ENCODE data around the gene PLA2G2F. TPM values are rescaled to one million over a fixed set of nuclear protein-coding genes. Genes with fewer than 3 reads are reported as not detected.
A peak's percentile ranks its signal among the peaks of the same experiment; 100 is the strongest.
"Not testable (repeated sequence)": the region's sequence is repeated elsewhere in the genome, so short reads cannot be mapped to it uniquely, and the experiment has no call there.

PLA2G2F gene
- total and polyA plus RNA-seq, 5 donors = not detected

DNA sequence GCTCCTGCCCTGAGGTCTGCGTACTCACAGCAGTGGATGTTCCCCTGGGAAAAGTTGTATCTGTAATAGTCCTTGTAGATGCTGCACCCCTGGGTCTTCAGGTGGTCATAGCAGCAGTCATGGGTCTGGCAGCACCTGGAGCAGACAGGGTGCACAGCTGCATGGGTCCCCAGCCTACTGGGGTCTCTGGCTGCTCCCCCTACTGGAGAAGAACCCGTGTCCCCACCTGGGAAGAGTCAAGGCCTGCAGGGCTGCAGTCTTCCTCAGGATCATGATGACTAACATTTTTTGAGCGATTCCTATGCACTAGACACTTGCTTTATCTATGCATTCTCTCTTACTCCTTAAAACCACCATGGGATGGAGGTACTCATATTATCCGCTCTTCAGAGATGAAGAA lies 23.6 kb upstream of the PLA2G2F start:
- Histone ChIP-seq H3K4me3 (ENCODE audit: low read length) (no peak overlapping the region), H3K9me3 (ENCODE audit: control insufficient read depth, low read length) (no peaks in the 10 kb centered on the region), H3K27ac (ENCODE audit: low read length) (no peak overlapping the region), H3K27me3 (ENCODE audit: control insufficient read depth, insufficient read depth) (no peaks in the 10 kb centered on the region), H3K4me1 (ENCODE audit: control insufficient read depth, insufficient read depth, low read length) (no peaks in the 10 kb centered on the region)
- whole genome bisulfite sequencing = 79% methylated on average over 4 of the region's 4 CpGs
- no peak for ATAC-seq
- no peak for DNase-seq
- intact Hi-C loops (cut with DNase I) = no loop called here

DNA sequence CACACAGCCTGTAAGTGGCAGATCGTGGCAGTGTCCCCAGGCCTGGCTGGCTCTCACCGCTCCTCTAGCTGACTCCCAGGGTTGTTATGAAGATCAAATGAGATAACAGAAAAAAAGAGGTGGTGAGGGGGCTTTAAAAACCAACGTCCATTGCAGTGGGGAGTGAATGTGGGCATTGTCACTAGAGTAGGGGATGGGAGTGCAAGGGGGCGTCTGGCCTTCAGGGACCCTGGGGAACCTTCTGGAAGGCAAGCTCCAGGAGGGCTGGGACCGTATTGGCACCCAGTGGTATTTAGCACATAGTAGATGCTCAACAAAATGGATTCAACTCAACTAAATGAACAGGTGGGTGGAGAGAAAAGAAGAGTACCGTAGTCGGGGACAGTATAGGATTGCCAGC lies 23.2 kb upstream of the PLA2G2F start:
- Histone ChIP-seq H3K27ac (ENCODE audit: low read length) (no peak overlapping the region), H3K4me1 (ENCODE audit: control insufficient read depth, insufficient read depth, low read length) (no peaks in the 10 kb centered on the region), H3K27me3 (ENCODE audit: control insufficient read depth, insufficient read depth) (no peaks in the 10 kb centered on the region), H3K4me3 (ENCODE audit: low read length) (no peak overlapping the region), H3K9me3 (ENCODE audit: control insufficient read depth, low read length) (no peaks in the 10 kb centered on the region)
- 81% methylated on average over 7 of the region's 7 CpGs for WGBS
- DNase-seq (no peak), ATAC-seq (no peak)
- intact Hi-C loops (cut with DNase I) = no loop called here

DNA sequence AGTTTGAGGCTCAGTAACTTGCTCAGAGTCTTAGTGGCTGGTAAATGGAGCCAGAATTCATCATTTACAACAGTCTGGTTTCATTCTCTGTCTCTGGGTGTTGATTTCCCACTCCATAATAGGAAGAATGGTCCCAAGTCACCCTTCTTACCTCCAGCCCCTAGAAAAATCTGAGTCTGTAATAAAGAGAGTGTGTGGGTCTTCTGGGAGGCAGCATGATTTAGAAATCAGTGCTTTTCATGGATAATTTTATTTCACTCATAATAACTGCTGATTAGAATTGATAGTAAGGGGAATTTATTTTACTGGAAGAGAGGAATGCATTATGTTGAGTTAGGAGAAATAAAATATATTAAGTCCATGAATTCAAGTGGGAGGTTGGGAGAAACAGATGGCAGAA lies 21.9 kb upstream of the PLA2G2F start:
- no peaks in the 10 kb centered on the region for H3K9me3 ChIP-seq (ENCODE audit: control insufficient read depth, low read length)
- no peak for ATAC-seq
- no peaks in the 10 kb centered on the region for H3K27me3 ChIP-seq (ENCODE audit: control insufficient read depth, insufficient read depth)
- no peak for DNase-seq
- H3K4me3 ChIP-seq (ENCODE audit: low read length) = no peak overlapping the region
- no peaks in the 10 kb centered on the region for H3K4me1 ChIP-seq (ENCODE audit: control insufficient read depth, insufficient read depth, low read length)
- intact Hi-C loops (cut with DNase I) = no loop called here
- no peak overlapping the region for H3K27ac ChIP-seq (ENCODE audit: low read length)

DNA sequence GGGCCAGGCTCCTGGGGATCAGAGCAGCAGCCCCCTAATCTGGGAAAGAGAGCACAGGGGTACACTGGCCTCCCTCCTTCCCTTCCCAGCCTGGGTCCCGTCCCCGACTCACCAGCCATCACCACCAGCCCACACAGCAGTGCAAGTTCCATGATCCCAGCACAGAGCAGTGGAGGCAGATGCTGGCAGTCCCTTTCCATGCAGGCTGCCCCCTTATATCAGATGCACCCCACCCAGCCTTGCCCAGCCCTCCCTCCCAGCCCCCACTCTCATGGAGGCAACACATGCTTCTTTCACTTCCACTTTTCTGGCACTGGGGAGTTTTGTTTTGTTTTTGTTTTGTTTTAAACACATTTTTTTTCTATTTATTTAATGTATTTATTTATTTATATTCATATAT lies 19.8 kb upstream of the PLA2G2F start, which contains the start of gene PLA2G2D:
Gene PLA2G2D, minus strand, starts transcription at position 190 of the 400 bp plus-strand sequence. Its CDS starts 38 bp downstream, at position 152.
- ATAC-seq (no peak), DNase-seq (no peak)
- H3K9me3 ChIP-seq (ENCODE audit: control insufficient read depth, low read length) = no peaks in the 10 kb centered on the region
- intact Hi-C loops (cut with DNase I) = no loop called here
- H3K27ac ChIP-seq (ENCODE audit: low read length) = no peak within 1 kb of the TSS
- peaks cover 2% of the 10 kb centered on the region for H3K4me1 ChIP-seq (ENCODE audit: control insufficient read depth, insufficient read depth, low read length)
- 91% methylated on average over 2 of the region's 2 CpGs for WGBS
- H3K4me3 ChIP-seq (ENCODE audit: low read length) = no peak within 1 kb of the TSS
- H3K27me3 ChIP-seq (ENCODE audit: control insufficient read depth, insufficient read depth) = no peaks in the 10 kb centered on the region

DNA sequence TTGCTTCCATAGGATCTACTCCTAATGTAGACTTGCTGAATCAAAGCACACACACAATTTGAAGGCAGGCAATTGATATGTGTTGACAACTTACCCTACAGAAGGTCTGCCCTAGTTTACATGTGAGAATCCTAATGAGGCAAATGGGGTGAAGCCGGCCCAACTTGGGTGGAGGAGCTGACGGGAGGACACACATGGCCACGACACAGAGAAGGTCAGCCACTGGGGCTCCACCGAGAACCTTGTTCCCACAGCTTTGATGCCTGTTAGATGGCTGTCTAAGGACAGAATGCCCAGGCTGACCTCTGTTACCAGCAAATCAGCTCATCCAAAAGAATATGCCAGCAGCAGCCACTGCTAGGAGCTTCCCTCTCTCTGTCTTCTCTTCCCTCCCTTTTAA lies 18.3 kb upstream of the PLA2G2F start:
- DNase-seq = no peak
- Histone ChIP-seq H3K27me3 (ENCODE audit: control insufficient read depth, insufficient read depth) (no peaks in the 10 kb centered on the region), H3K27ac (ENCODE audit: low read length) (no peak overlapping the region), H3K9me3 (ENCODE audit: control insufficient read depth, low read length) (no peaks in the 10 kb centered on the region), H3K4me3 (ENCODE audit: low read length) (no peak overlapping the region), H3K4me1 (ENCODE audit: control insufficient read depth, insufficient read depth, low read length) (peaks cover 2% of the 10 kb centered on the region)
- intact Hi-C loops (cut with DNase I) = no loop called here
- 93% methylated on average over 4 of the region's 4 CpGs for WGBS
- no peak for ATAC-seq

DNA sequence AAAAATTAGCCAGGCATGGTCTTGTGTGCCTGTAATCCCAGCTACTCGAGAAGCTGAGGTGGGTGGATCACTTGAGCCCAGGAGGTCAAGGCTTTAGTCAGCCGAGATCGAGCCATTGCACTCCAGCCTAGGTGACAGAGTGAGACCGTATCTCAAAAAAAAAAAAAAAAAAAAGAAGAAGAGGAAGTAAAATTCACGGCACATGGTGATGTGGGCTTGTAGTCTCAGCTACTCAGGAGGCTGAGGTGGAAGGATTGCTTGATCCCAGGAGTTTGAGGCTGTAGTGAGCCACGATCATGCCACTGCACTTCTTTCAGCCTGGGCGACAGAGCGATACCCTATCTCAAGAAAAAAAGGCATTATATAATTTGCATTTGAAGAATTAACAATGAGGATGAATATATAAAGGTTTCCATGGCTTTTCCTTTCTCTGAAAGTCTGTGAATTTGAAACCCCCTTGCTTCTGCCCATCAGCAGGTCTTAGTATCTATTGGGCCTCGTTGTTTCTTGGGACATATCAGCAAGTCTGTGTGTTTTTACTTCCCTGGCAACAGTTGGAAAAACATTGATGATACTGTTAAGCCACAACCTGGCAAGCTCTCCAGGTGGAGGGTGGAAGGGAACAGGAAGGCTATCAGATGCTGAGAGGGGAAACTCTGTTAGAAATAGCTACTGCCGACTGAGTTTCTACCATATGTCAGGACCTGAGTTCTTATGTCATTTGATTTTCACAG lies 15.2 kb upstream of the PLA2G2F start:
- Histone ChIP-seq H3K27ac (ENCODE audit: low read length) (no peak overlapping the region), H3K4me1 (ENCODE audit: control insufficient read depth, insufficient read depth, low read length) (peaks cover 2% of the 10 kb centered on the region), H3K27me3 (ENCODE audit: control insufficient read depth, insufficient read depth) (no peaks in the 10 kb centered on the region), H3K4me3 (ENCODE audit: low read length) (no peak overlapping the region), H3K9me3 (ENCODE audit: control insufficient read depth, low read length) (no peaks in the 10 kb centered on the region)
- DNase-seq = no peak
- intact Hi-C loops (cut with DNase I) = no loop called here
- WGBS = 66% methylated on average over 10 of the region's 10 CpGs
- ATAC-seq = no peak

DNA sequence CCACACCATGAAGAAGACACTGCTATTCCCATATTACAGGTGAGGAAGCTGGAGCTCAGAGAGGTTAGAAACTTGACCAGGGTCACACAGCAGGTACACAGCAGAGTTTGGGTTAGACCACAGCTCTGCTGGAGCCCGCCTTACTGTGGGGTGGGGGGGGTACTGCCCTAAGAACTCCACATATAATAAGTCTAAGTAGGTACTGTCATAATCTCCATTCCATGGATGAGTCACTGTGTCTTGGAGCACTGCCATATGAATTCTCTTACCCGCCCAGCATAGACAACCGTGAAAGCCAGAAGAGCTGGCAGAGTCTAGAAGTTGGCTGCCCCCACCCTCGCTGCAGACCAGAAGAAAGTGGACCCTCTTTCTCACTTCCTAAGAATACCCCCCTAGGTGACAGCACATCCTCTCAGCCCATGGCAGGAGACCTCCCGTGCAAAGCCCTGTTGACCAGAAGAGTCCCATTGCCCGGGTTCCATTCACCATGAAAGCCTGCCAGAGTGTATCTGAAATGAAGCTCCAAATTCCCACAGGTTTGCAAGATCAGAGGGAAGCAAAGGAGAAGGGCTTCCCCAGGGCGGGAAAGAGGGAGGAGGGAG lies 14.6 kb upstream of the PLA2G2F start:
- intact Hi-C loops (cut with DNase I) = no loop called here
- Histone ChIP-seq H3K4me3 (ENCODE audit: low read length) (no peak overlapping the region), H3K27me3 (ENCODE audit: control insufficient read depth, insufficient read depth) (no peaks in the 10 kb centered on the region), H3K27ac (ENCODE audit: low read length) (no peak overlapping the region), H3K9me3 (ENCODE audit: control insufficient read depth, low read length) (no peaks in the 10 kb centered on the region), H3K4me1 (ENCODE audit: control insufficient read depth, insufficient read depth, low read length) (peaks cover 2% of the 10 kb centered on the region)
- ATAC-seq (peak; percentile 83 to 91), DNase-seq (peak in 1 of 3 donors; percentile 41)
- 49% methylated on average over 7 of the region's 7 CpGs for WGBS

DNA sequence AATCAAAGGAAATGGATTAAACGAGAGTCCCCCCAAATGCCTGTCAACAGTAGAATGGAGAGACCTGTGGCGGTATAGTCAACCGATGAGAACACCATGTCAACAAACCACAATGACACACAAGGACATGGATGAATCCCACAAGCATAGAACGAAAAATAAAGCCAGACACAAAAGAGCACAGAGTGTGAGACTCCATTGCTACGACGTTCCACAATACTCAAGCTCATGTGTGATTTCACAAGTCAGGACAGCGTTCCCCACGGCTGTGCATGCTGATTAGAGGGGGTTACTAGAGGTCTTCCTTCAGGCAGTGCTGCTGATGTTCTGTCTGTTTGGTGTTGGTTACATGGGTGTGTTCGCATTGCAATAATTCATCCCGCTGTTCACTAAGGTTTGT lies 14.0 kb upstream of the PLA2G2F start:
- H3K27me3 ChIP-seq (ENCODE audit: control insufficient read depth, insufficient read depth) = no peaks in the 10 kb centered on the region
- WGBS = 60% methylated on average over 10 of the region's 10 CpGs
- ATAC-seq = peak; percentile 23 to 60
- DNase-seq = no peak
- intact Hi-C loops (cut with DNase I) = no loop called here
- no peaks in the 10 kb centered on the region for H3K9me3 ChIP-seq (ENCODE audit: control insufficient read depth, low read length)
- no peak overlapping the region for H3K27ac ChIP-seq (ENCODE audit: low read length)
- H3K4me3 ChIP-seq (ENCODE audit: low read length) = no peak overlapping the region
- H3K4me1 ChIP-seq (ENCODE audit: control insufficient read depth, insufficient read depth, low read length) = peaks cover 2% of the 10 kb centered on the region

DNA sequence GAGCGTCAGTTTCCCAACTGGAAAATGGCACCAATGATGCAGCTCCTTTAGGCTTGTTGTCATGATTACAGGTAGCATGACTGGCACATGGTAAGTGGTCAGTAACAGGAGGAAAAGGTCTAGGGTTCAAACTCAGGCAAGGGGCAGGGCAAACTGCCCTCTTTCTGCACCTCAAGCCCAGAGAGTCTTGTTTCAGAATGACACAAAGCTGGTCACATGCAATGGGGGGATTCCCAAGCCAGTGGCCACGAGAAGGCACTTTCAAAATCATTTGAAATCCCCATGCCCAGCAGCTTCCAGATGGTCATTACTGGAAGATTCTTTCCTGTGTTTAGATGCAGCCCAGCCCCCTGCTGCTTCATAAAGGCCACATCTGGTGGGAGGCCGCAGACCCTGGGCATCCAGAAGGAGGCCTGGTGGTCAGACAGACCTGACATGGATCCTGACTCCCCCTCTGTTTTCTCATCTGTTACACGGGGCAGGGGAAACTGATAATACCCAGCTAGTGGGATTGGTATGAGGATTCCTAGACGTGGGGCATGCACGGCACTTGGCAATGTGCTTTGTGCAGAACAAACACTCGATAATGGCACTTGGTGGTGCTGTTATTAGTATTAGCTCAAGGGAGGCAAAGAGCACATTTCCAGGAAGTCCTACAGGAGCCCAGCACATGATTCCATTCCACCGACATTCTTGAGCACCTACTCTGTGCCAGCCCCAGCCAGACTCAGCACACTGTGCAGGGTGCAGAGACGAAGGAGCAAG lies 12.9 kb upstream of the PLA2G2F start:
- Histone ChIP-seq H3K9me3 (ENCODE audit: control insufficient read depth, low read length) (no peaks in the 10 kb centered on the region), H3K27ac (ENCODE audit: low read length) (no peak overlapping the region), H3K4me3 (ENCODE audit: low read length) (no peak overlapping the region), H3K27me3 (ENCODE audit: control insufficient read depth, insufficient read depth) (no peaks in the 10 kb centered on the region), H3K4me1 (ENCODE audit: control insufficient read depth, insufficient read depth, low read length) (peaks cover 2% of the 10 kb centered on the region)
- DNase-seq (no peak), ATAC-seq (no peak)
- WGBS = 68% methylated on average over 9 of the region's 9 CpGs
- intact Hi-C loops (cut with DNase I) = no loop called here

DNA sequence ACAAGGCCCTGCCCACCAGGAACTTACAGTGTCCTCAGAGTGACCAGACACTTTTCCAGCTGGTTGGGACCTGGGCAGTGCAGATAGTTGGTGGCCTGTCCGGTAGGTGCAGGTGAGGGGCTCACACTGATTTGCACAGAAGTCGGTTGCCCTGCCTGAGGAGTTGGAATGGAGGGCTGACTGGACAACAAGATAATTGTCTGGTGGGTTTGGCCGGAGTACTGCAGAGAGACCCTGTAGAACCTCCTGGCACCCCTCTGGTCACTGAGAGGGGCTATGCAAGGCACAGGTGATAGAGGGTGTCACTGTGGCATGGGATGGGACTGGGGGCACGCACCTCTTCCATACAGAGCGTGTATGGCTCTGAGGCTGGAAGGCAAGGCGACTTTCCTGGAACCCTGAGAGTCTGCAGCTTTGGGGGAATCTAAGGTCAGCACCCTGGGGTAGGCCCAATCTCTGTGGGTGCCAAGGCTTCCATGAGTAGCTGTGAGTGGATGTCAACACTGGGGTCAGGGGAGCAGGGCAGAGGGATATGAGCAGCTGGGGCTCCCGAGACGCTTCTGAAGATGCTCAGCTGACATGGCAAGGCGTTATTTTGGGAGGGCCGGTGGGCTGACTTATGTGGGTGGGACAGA lies 12.2 kb upstream of the PLA2G2F start:
- Histone ChIP-seq H3K4me1 (ENCODE audit: control insufficient read depth, insufficient read depth, low read length) (peaks cover 2% of the 10 kb centered on the region), H3K9me3 (ENCODE audit: control insufficient read depth, low read length) (no peaks in the 10 kb centered on the region), H3K4me3 (ENCODE audit: low read length) (no peak overlapping the region), H3K27me3 (ENCODE audit: control insufficient read depth, insufficient read depth) (no peaks in the 10 kb centered on the region), H3K27ac (ENCODE audit: low read length) (no peak overlapping the region)
- WGBS = 94% methylated on average over 10 of the region's 10 CpGs
- ATAC-seq (no peak), DNase-seq (no peak)
- intact Hi-C loops (cut with DNase I) = no loop called here

DNA sequence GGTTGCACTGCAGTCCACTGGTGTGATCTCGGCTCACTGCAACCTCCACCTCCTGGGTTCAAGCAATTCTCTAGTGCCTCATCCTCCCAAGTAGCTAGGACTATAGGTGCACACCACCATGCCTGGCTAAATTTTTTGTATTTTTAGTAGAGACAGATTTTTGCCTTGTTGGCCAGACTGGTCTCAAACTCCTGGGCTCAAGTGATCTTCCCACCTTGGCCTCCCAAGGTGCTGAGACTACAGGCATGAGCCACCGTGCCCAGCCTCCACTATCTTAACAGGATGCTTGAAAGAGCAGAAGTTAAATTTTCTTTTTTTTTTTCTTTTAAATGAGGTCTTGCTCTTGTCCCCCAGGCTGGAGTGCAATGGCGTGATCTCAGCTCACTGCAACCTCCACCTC lies 8.6 kb upstream of the PLA2G2F start:
- not testable (repeated sequence) for H3K4me1 ChIP-seq (ENCODE audit: control insufficient read depth, insufficient read depth, low read length)

More for the DNA sequence above, 8.6 kb upstream of the PLA2G2F start:
- H3K4me3 ChIP-seq (ENCODE audit: low read length); DNase-seq; H3K27me3 ChIP-seq (ENCODE audit: control insufficient read depth, insufficient read depth); H3K27ac ChIP-seq (ENCODE audit: low read length); H3K9me3 ChIP-seq (ENCODE audit: control insufficient read depth, low read length); intact Hi-C loops (cut with DNase I); ATAC-seq: not testable (repeated sequence)
- WGBS = 90% methylated on average over 3 of the region's 3 CpGs

All from right cardiac atrium (tissue), 5 donors.